Measurements from ENCODE around the gene IPPK.
A peak's percentile ranks its signal among the peaks of the same experiment; 100 is the strongest.

Gene IPPK

DNA sequence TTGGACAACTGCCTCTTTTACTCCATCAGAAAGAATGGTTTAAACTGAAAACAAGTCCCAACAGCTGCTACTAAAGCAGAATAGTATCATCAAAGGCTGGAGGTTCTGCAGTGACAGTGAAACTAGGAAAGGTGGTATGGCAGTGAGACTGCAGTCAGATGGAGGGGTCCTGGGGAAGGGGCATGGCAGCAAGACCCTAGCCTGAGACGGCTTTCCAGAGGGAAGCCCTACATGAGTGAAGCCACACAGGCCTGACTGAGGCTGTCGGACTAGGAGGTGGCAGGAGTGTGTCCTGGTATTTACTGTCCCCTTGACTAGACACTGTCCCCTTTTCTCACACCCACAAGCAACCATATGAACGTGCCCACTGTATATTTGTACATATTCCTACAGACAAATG, 40.4 kb upstream of the IPPK start:
- H3K9ac ChIP-seq: no peak overlapping the region
- no peak overlapping the region for H3K27ac ChIP-seq
- H2AFZ ChIP-seq: no peak overlapping the region
- TF ChIP-seq, protein P1, sequence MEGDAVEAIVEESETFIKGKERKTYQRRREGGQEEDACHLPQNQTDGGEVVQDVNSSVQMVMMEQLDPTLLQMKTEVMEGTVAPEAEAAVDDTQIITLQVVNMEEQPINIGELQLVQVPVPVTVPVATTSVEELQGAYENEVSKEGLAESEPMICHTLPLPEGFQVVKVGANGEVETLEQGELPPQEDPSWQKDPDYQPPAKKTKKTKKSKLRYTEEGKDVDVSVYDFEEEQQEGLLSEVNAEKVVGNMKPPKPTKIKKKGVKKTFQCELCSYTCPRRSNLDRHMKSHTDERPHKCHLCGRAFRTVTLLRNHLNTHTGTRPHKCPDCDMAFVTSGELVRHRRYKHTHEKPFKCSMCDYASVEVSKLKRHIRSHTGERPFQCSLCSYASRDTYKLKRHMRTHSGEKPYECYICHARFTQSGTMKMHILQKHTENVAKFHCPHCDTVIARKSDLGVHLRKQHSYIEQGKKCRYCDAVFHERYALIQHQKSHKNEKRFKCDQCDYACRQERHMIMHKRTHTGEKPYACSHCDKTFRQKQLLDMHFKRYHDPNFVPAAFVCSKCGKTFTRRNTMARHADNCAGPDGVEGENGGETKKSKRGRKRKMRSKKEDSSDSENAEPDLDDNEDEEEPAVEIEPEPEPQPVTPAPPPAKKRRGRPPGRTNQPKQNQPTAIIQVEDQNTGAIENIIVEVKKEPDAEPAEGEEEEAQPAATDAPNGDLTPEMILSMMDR (IDR thresholded peaks at IDR 0.05): no peak
- no peaks in the 10 kb centered on the region for H3K36me3 ChIP-seq (ENCODE audit: control insufficient read depth, insufficient read depth, low read length)
- H3K9me3 ChIP-seq (ENCODE audit: control insufficient read depth, low read length): no peaks in the 10 kb centered on the region
- H3K27me3 ChIP-seq (ENCODE audit: control insufficient read depth, insufficient read depth, low read length): no peaks in the 10 kb centered on the region
- H3K4me2 ChIP-seq (ENCODE audit: low read length): no peak overlapping the region
- H3K4me1 ChIP-seq: no peaks in the 10 kb centered on the region
- H3K79me2 ChIP-seq: no peaks in the 10 kb centered on the region
- no peak overlapping the region for H3K4me3 ChIP-seq (ENCODE audit: low read depth, low read length)

DNA sequence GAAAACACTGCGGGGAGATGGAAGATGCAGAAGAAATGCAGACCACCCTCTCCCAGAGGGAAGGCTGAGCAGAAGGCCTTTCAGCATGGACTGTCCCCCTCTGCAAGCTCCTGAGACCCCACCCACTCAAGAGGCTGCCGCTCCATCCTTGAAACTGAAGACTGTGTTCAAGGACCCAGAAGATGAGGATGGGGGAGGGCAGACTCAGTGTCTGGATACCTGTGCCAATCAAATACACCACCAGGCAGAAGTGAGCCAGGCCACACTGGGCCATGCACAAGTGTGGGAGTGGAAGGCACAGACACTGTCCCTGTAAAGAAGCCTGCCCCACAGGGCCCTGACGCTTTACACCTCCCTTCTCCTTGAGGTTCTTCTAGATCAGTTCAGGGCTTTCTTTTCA, 40.0 kb upstream of the IPPK start:
- no peak overlapping the region for H3K4me3 ChIP-seq (ENCODE audit: low read depth, low read length)
- H3K36me3 ChIP-seq (ENCODE audit: control insufficient read depth, insufficient read depth, low read length): no peaks in the 10 kb centered on the region
- TF ChIP-seq, protein P1 (IDR thresholded peaks at IDR 0.05): no peak
- no peak overlapping the region for H3K9ac ChIP-seq
- no peaks in the 10 kb centered on the region for H3K9me3 ChIP-seq (ENCODE audit: control insufficient read depth, low read length)
- H3K79me2 ChIP-seq: no peaks in the 10 kb centered on the region
- no peak overlapping the region for H3K27ac ChIP-seq
- no peaks in the 10 kb centered on the region for H3K4me1 ChIP-seq
- no peak overlapping the region for H2AFZ ChIP-seq
- no peaks in the 10 kb centered on the region for H3K27me3 ChIP-seq (ENCODE audit: control insufficient read depth, insufficient read depth, low read length)
- H3K4me2 ChIP-seq (ENCODE audit: low read length): no peak overlapping the region

DNA sequence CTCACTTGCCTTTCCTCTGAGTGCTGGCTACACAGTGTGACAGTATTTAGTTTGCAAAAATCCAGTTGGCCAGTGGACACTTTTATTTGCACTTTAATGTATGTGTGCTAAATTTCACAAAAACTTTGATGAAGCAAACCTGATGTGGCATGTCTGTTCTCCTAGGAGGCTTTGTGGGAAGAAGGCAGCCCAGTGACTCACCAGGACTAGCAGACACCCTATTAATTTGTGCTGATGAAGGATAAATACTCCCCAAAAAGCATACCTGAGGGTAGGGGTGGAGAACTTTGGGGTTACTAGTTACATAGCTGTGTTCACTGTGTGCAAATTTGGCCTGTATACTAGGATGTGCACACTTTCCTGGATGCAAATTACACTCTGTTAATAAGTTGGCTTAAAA, 39.3 kb upstream of the IPPK start:
- H3K27me3 ChIP-seq (ENCODE audit: control insufficient read depth, insufficient read depth, low read length): no peaks in the 10 kb centered on the region
- no peaks in the 10 kb centered on the region for H3K36me3 ChIP-seq (ENCODE audit: control insufficient read depth, insufficient read depth, low read length)

DNA sequence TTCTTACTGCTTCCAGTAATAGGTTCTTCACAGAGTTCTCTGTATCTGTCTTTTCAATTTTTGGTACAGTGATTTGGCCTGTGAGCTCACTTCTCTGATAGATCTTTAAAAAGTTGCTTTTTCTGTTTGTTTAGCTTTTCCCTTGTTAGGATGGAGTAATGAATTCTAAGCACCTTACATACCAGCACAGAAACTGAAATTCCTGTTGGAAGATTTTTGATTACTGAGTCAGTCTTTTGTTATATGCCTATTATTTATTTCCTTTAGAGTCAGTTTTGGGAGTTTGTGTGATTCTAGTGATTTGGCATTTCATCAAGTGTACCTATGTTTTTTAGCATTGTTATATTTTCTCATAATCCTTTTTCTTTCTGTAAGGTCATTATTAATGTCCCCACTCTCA, 37.6 kb upstream of the IPPK start:
- Histone ChIP-seq H3K4me3 (ENCODE audit: low read depth, low read length) (no peak overlapping the region), H3K9me3 (ENCODE audit: control insufficient read depth, low read length) (no peaks in the 10 kb centered on the region), H3K4me1 (no peaks in the 10 kb centered on the region), H3K79me2 (no peaks in the 10 kb centered on the region), H2AFZ (no peak overlapping the region), H3K36me3 (ENCODE audit: control insufficient read depth, insufficient read depth, low read length) (no peaks in the 10 kb centered on the region), H3K4me2 (ENCODE audit: low read length) (no peak overlapping the region), H3K27me3 (ENCODE audit: control insufficient read depth, insufficient read depth, low read length) (no peaks in the 10 kb centered on the region), H3K9ac (no peak overlapping the region), H3K27ac (no peak overlapping the region)
- TF ChIP-seq, protein P1 (IDR thresholded peaks at IDR 0.05): no peak

More for the DNA sequence above, 39.3 kb upstream of the IPPK start:
- Histone ChIP-seq H3K79me2 (no peaks in the 10 kb centered on the region), H3K4me1 (no peaks in the 10 kb centered on the region), H3K27ac (no peak overlapping the region), H3K9me3 (ENCODE audit: control insufficient read depth, low read length) (no peaks in the 10 kb centered on the region), H2AFZ (no peak overlapping the region), H3K4me2 (ENCODE audit: low read length) (no peak overlapping the region), H3K4me3 (ENCODE audit: low read depth, low read length) (no peak overlapping the region), H3K9ac (no peak overlapping the region)
- TF ChIP-seq, protein P1 (IDR thresholded peaks at IDR 0.05): no peak

DNA sequence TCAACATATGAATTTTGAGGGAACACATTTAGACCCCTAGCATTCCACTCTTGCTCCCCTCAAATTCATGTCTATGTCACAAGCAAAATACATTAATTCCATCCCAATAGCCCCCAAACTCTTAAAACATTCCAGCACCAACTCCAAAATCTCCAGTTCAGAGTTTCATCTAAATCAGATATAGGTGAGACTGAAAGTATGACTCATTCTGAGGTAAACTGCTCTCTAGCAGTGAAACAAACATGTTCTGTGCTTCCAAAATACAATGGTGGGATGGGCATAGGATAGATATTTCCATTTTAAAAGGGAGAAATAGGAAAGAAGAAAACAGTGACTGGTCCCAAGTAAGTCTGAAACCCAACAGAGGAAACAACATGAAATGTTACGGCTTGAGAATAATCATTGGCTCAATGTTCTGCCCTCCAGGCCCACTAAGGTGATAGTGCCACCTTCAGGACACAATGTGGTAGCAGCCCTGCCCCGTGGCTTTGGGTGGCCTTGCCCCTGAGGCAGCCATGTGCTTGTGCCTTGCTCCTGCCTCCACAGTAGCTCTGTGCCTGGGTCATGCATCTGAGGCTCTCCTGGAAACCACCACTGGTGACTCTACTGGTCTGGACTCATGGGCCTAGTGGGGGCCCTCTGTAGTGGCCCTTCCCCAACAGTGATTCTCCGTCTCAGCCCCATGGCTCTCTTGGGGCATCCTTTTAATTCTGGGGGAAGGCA, 36.4 kb upstream of the IPPK start:
- no peak overlapping the region for H3K27ac ChIP-seq
- TF ChIP-seq, protein P1 (IDR thresholded peaks at IDR 0.05): peak; percentile 38

More for the DNA sequence above, 36.4 kb upstream of the IPPK start:
- Histone ChIP-seq H3K9me3 (ENCODE audit: control insufficient read depth, low read length) (no peaks in the 10 kb centered on the region), H3K4me2 (ENCODE audit: low read length) (no peak overlapping the region), H3K4me3 (ENCODE audit: low read depth, low read length) (no peak overlapping the region), H3K9ac (no peak overlapping the region), H2AFZ (no peak overlapping the region), H3K4me1 (no peaks in the 10 kb centered on the region), H3K27me3 (ENCODE audit: control insufficient read depth, insufficient read depth, low read length) (no peaks in the 10 kb centered on the region), H3K79me2 (no peaks in the 10 kb centered on the region), H3K36me3 (ENCODE audit: control insufficient read depth, insufficient read depth, low read length) (no peaks in the 10 kb centered on the region)
